Parathyroid adenoma (tissue), 2 donors: ENCODE results near the gene TRPT1.

Source experiments
- H2AFZ ChIP-seq: fragments of 300-600 bp; sonication (generic); one replicate; pipeline ENCODE4 v1.7.0; 2017; ENCODE audit warnings: antibody characterized with exemption, mild to moderate bottlenecking
- H3K27ac ChIP-seq: fragments of 300-600 bp; sonication (generic); one replicate; pipeline ENCODE4 v1.7.0; 2017
- H3K27me3 ChIP-seq: fragments of 300-600 bp; sonication (generic); one replicate; pipeline ENCODE4 v1.7.0; 2017; ENCODE audit warnings: low read length; ENCODE audit not compliant: control insufficient read depth, insufficient read depth
- H3K36me3 ChIP-seq: fragments of 300-600 bp; sonication (generic); one replicate; pipeline ENCODE4 v1.7.0; 2017; ENCODE audit warnings: low read length; ENCODE audit not compliant: control insufficient read depth, insufficient read depth
- H3K4me1 ChIP-seq: fragments of 300-600 bp; sonication (generic); one replicate; pipeline ENCODE4 v1.7.0; 2017; ENCODE audit warnings: control low read depth
- H3K4me2 ChIP-seq: fragments of 300-600 bp; sonication (generic); one replicate; pipeline ENCODE4 v1.7.0; 2017; ENCODE audit warnings: low read length
- H3K4me3 ChIP-seq: fragments of 300-600 bp; sonication (generic); one replicate; pipeline ENCODE4 v1.7.0; 2017; ENCODE audit warnings: low read depth, low read length
- H3K79me2 ChIP-seq: fragments of 300-600 bp; sonication (generic); one replicate; pipeline ENCODE4 v1.7.0; 2017; ENCODE audit warnings: control low read depth
- H3K9ac ChIP-seq: fragments of 300-600 bp; sonication (generic); one replicate; pipeline ENCODE4 v1.7.0; 2017; ENCODE audit warnings: mild to moderate bottlenecking
- H3K9me3 ChIP-seq: fragments of 300-600 bp; sonication (generic); one replicate; pipeline ENCODE4 v1.7.0; 2017; ENCODE audit warnings: low read length; ENCODE audit not compliant: control insufficient read depth
- CTCF ChIP-seq: fragments of 300-600 bp; sonication (generic); IDR thresholded peaks from one replicate; pipeline ENCODE4 v1.7.0; 2017; ENCODE audit warnings: antibody characterized with exemption, mild to moderate bottlenecking
- donor health status: primary hyperparathyroidism.

TRPT1 gene

GRCh38 chr11:64261556-64262080, 35.6 kb upstream of the TRPT1 start:
- Histone ChIP-seq H3K27me3 (no peaks in the 10 kb centered on the region), H3K79me2 (no peaks in the 10 kb centered on the region), H3K9me3 (no peaks in the 10 kb centered on the region), H3K27ac (no peak overlapping the region), H3K9ac (no peak overlapping the region), H3K4me1 (no peaks in the 10 kb centered on the region), H3K4me2 (no peak overlapping the region), H3K4me3 (no peak overlapping the region), H2AFZ (no peak overlapping the region), H3K36me3 (no peaks in the 10 kb centered on the region)
- no peak for TF ChIP-seq CTCF

DNA sequence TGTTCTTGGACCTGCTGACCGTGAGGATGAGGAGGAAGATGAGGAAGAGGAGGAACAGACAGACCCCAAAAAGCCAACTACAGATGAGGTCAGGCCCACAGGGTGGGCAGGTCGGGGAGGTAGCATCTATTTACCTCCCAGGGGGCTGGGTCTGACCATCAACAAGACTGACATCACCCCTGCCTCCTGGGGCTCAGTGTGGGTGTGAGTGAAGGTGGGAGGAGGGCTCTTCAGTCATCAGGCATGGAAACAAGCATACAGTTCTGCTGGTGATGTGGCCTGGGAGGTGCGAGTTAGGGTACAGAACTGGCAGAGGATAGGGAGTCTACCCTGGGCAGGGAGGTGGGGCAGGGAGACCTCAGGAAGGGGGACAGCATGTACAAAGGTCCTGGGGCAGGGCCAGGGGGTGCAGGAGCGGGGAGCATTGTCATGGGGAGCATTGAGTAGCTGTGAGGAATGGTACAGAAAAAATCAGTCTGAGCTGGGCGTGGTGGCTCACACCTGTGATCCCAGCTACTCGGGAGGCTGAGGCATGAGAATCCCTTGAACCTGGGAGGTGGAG, 34.2 kb upstream of the TRPT1 start:
- Histone ChIP-seq H3K79me2 (no peaks in the 10 kb centered on the region), H2AFZ (no peak overlapping the region), H3K4me1 (peaks cover 12% of the 10 kb centered on the region), H3K4me2 (no peak overlapping the region), H3K27me3 (no peaks in the 10 kb centered on the region), H3K9ac (no peak overlapping the region), H3K4me3 (no peak overlapping the region), H3K36me3 (no peaks in the 10 kb centered on the region), H3K9me3 (no peaks in the 10 kb centered on the region), H3K27ac (no peak overlapping the region)
- TF ChIP-seq CTCF, result no peak

- Histone ChIP-seq H3K79me2 (no peaks in the 10 kb centered on the region), H3K27ac (no peak overlapping the region), H3K4me1 (peaks cover 18% of the 10 kb centered on the region), H2AFZ (no peak overlapping the region), H3K9me3 (no peaks in the 10 kb centered on the region), H3K27me3 (no peaks in the 10 kb centered on the region), H3K9ac (no peak overlapping the region), H3K4me2 (no peak overlapping the region), H3K36me3 (no peaks in the 10 kb centered on the region), H3K4me3 (no peak overlapping the region)
- no peak for TF ChIP-seq CTCF
Measured at GRCh38 chr11:64259533-64260067, 33.6 kb upstream of the TRPT1 start.

- Histone ChIP-seq H3K27ac (no peak overlapping the region), H3K36me3 (no peaks in the 10 kb centered on the region)
Measured at GRCh38 chr11:64258946-64259532, 33.1 kb upstream of the TRPT1 start.

More at GRCh38 chr11:64258946-64259532, 33.1 kb upstream of the TRPT1 start:
- Histone ChIP-seq H3K9ac (no peak overlapping the region), H3K27me3 (no peaks in the 10 kb centered on the region), H3K9me3 (no peaks in the 10 kb centered on the region), H3K4me3 (no peak overlapping the region), H3K4me2 (no peak overlapping the region), H3K79me2 (no peaks in the 10 kb centered on the region), H3K4me1 (peaks cover 21% of the 10 kb centered on the region), H2AFZ (no peak overlapping the region)
- TF ChIP-seq CTCF, result no peak
